Pancreas (tissue), 10 donors: ENCODE data around the gene SULT6B1. TPM values are rescaled to one million over a fixed set of nuclear protein-coding genes. Genes with fewer than 3 reads are reported as not detected.

Source experiments
- ATAC-seq, 4 donors: fragments of 200-7000 bp; cut with Tn5 transposase; one replicate each; pipeline versions ENCODE4 v1.8.0 to v1.9.1; 2020; ENCODE audit warnings: mild to moderate bottlenecking in 4 of 4, moderate library complexity in 4 of 4
- DNase-seq, 6 donors: peaks; one replicate each; pipeline ENCODE4 v3.0.0-alpha.2; 2020
- FAIRE-seq: peaks from 2 replicates; lab custom pipeline; 2012; peaks lifted over from hg19 to GRCh38; lab: Jason Lieb, UNC
- H3K27ac ChIP-seq, 4 donors: fragments of 200-600 bp; sonication (generic); 1 replicate in 3 of 4; 2 replicates in 1 of 4; pipeline versions ENCODE4 v1.5.0 to v1.8.0; 2020
- H3K27me3 ChIP-seq, 4 donors: fragments of 200-600 bp; one replicate each; pipeline ENCODE4 v1.8.0; 2021
- H3K36me3 ChIP-seq, 3 donors: fragments of 200-600 bp; sonication (generic) in 1 of 3; one replicate each; pipeline versions ENCODE4 v1.5.0 to v1.8.0; 2020 to 2021
- H3K4me1 ChIP-seq, 3 donors: fragments of 200-600 bp; one replicate each; pipeline ENCODE4 v1.8.0; 2021
- H3K4me3 ChIP-seq, 4 donors: fragments of 200-600 bp; sonication (generic) in 2 of 4; one replicate each; pipeline versions ENCODE4 v1.5.0 to v1.8.0; 2020 to 2021
- H3K9me3 ChIP-seq, 4 donors: fragments of 200-600 bp; one replicate each; pipeline ENCODE4 v1.8.0; 2021
- WGBS, 2 donors: extraction: QIAGEN DNeasy Blood & Tissue Kit; methylation state at CpG; one replicate each; pipeline ENCODE4 v1.1.7; 2013; 5-methylcytosine and 5-hydroxymethylcytosine counted together
- intact Hi-C, 3 donors: fragments of 100-400 bp; cut with DNase I; formaldehyde crosslinking; loops; one replicate each; pipeline versions ENCODE4 v1.11.1 to v1.14.2; 2022
- polyA plus RNA-seq, 2 donors: library from polyadenylated mRNA; stranded (reverse); fragments of 200-250 nt; gene quantifications; one replicate each; pipeline ENCODE4 v1.2.3, GENCODE V29; 2013
- total RNA-seq, 6 donors: library from RNA; stranded (reverse); fragmentation: NEBNext Ultra II Directional in 4 of 6; extraction: Animal tissue kit (Norgen Biotek cat#: 25700) in 4 of 6; gene quantifications; one replicate each; pipeline versions ENCODE4 v1.2.1 to v1.2.4, GENCODE V29; 2021 to 2023
- TF ChIP-seq, protein P1 (sequence below), 4 donors: fragments of 200-600 bp; sonication (generic) in 3 of 4; IDR thresholded peaks; one replicate each; pipeline versions ENCODE4 v1.5.0 to v1.8.0; 2021; ENCODE audit warnings: antibody characterized with exemption in 4 of 4
- donor health status: healthy with polysubstance abuse.
- donor health status: DM: no; HTN: no; CAD: no; lungs with moderate emphysema.
- donor health status: DM: no; HTN: no; CAD: no.
- donor health status: control.
- donor health status: control.
- donor health status: Bipolar disorder and iron deficiency.
- donor health status: DM: yes; HTN: yes; CAD: no.
- donor health status: DM: no; HTN: no; CAD: no.
- donor health status: DM: no; HTN: no; CAD: no.
- donor health status: DM: yes; HTN: yes; CAD: no.

The SULT6B1 gene
- not detected for total RNA-seq
- not detected for polyA plus RNA-seq

DNA sequence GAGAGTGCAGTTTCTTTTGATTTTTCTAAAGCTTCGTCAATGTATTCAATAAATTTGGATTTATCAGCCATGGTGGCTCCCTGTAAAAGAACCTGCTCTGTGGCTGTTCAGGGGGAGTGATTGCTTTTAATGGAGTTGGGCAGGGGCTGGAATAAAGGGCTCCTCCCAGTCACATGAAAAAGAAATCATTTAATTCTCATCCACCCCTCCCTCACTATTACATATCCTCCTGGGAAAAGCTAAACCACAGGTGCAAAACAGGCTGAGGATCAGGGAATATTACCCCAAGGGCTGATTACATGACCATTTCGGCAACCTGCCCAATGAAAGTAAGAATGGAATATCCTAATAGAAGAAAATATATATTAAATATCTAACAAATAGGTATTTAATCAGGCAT is at the start of gene SULT6B1:
TSS of gene SULT6B1 (minus strand) at position 101 of the 400 bp plus-strand sequence. CDS start at position 71, 30 bp downstream.
- intact Hi-C loops, result no loop called here
- H3K4me3 ChIP-seq, result no peak within 1 kb of the TSS
- FAIRE-seq (no peak), ATAC-seq (no peak), DNase-seq (no peak)
- H3K4me1 ChIP-seq, result no peaks in the 10 kb centered on the region
- 87 to 93% methylated on average over 2 of the region's 2 CpGs for WGBS, 2 donors
- H3K36me3 ChIP-seq, result no peaks in the 10 kb centered on the region
- no peaks in the 10 kb centered on the region for H3K27me3 ChIP-seq
- H3K27ac ChIP-seq, result peak within 1 kb of the TSS; percentile 18 to 69 (median 45)
- TF ChIP-seq, protein P1, sequence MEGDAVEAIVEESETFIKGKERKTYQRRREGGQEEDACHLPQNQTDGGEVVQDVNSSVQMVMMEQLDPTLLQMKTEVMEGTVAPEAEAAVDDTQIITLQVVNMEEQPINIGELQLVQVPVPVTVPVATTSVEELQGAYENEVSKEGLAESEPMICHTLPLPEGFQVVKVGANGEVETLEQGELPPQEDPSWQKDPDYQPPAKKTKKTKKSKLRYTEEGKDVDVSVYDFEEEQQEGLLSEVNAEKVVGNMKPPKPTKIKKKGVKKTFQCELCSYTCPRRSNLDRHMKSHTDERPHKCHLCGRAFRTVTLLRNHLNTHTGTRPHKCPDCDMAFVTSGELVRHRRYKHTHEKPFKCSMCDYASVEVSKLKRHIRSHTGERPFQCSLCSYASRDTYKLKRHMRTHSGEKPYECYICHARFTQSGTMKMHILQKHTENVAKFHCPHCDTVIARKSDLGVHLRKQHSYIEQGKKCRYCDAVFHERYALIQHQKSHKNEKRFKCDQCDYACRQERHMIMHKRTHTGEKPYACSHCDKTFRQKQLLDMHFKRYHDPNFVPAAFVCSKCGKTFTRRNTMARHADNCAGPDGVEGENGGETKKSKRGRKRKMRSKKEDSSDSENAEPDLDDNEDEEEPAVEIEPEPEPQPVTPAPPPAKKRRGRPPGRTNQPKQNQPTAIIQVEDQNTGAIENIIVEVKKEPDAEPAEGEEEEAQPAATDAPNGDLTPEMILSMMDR (IDR thresholded peaks at IDR 0.05), result no peak
- H3K9me3 ChIP-seq, result no peaks in the 10 kb centered on the region

DNA sequence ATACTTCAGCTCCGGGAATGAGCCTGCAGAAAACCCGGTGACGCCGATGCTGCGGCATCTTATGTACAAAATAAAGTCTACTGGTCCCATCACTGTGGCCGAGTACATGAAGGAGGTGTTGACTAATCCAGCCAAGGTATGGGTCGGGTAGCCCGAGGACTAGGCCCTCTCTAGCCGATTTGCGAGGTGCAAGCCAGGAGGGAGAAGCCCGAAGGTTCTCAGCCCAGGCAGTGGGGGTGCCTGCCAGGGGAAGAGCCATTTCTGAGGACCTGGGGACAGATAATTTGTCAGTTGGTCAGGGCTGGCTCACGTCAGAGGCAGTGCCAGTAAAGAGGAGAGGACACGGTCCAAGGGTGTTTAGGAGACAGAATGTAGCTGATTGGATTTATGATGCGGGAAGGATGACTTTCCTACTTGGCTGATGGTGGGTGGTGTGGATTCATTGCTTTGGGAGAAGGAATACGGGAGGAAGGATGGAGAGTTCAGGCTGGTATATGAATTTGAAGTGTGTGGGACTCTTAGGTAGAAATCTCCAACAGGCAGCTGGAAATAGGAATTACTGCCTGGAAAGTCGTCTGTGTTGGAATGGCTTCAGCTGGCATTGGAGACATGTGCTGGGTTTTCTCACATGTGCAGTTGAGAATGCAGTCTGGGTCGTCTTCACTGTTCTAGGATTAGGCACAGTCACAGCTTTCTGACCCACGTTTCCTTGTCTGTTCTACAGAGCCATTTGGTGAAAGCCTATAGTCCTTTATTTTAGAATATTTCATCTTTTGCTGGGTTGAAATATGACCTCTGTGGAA is 43.9 kb upstream of the SULT6B1 start:
- Histone ChIP-seq H3K4me3 (peak overlapping the region; percentile 59 to 88 (median 66)), H3K4me1 (peaks cover 8 to 20% (median 13%) of the 10 kb centered on the region in 3 donors), H3K27ac (peak overlapping the region in 3 of 4 donors; percentile 81 to 92 (median 84)), H3K9me3 (no peaks in the 10 kb centered on the region), H3K27me3 (no peaks in the 10 kb centered on the region), H3K36me3 (peaks cover 0 to 13% (median 9%) of the 10 kb centered on the region in 3 donors)
- WGBS, 2 donors, result 10% methylated on average over 18 of the region's 18 CpGs
- intact Hi-C loops, result no loop called here
- TF ChIP-seq, protein P1 (IDR thresholded peaks at IDR 0.05), result no peak
- FAIRE-seq (no peak), ATAC-seq (peak; percentile 19 to 45 (median 36)), DNase-seq (peak in 3 of 6 donors; percentile 20 to 51 (median 30))

DNA sequence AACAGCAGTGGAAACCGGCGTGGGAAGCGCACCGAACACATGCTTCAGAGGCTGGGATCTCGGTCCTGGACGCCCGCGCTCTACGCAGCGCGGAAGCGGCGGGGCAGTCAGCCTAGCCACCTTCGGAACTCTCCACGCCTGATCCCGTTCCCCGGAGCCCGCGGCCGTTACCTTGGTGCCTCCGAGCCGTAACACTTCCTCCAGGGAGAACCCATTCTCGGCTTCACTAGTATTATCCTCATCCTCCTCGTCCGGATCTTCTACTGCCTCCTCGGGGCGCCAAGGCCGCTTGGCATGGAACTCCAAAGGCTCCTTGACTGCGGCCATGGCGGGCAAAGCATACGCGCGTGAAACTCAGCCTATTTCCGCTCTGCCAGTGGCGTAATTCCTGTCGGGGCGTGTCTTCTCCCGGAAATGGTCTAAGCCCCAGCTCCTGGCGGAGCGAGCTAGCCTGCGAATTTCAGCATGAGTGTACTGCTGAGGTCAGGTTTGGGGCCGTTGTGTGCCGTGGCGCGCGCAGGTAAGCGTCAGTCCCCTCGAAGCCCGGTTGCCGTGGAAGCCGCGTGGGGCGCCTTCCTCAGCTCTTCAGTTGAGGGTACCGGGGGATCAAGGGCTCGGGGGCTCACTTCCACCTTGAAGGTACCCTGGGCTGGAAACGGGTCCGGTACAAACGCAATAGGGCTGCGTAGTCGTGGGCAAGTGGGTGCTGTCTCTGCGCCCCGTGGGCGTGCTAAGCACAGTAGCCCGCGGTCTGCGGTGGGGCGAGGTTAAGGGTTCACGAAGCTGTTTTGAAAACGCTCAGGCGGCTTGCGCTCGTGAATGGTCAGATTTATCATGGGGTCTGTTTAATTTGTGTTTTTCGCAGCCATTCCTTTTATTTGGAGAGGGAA is 43.0 kb upstream of the SULT6B1 start, which contains the start of the genes CEBPZ and NDUFAF7:
TSS of gene CEBPZ (minus strand) at position 356 of the 890 bp plus-strand sequence. CDS start at position 327, 29 bp downstream.
TSS of gene NDUFAF7 (plus strand) at position 418 of the 890 bp plus-strand sequence. CDS start at position 466, 48 bp downstream.
- DNase-seq (peak; percentile 85 to 93 (median 89)), FAIRE-seq (no peak), ATAC-seq (peak; percentile 98 to 99 (median 98))
- TF ChIP-seq, protein P1 (IDR thresholded peaks at IDR 0.05), result no peak
- intact Hi-C loops, result no loop called here
- 0% methylated on average over 73 of the region's 73 CpGs for WGBS, 2 donors
- H3K9me3 ChIP-seq, result no peaks in the 10 kb centered on the region
- peaks cover 0 to 17% (median 5%) of the 10 kb centered on the region in 3 donors for H3K36me3 ChIP-seq
- no peaks in the 10 kb centered on the region for H3K27me3 ChIP-seq
- peak within 1 kb of the TSS; percentile 81 to 92 (median 86) for H3K27ac ChIP-seq
- H3K4me3 ChIP-seq, result peak within 1 kb of the TSS; percentile 59 to 88 (median 66)
- H3K4me1 ChIP-seq, result peaks cover 8 to 20% (median 13%) of the 10 kb centered on the region in 3 donors

- H3K27me3 ChIP-seq, result no peaks in the 10 kb centered on the region
- peak overlapping the region; percentile 59 to 88 (median 66) for H3K4me3 ChIP-seq
- H3K4me1 ChIP-seq, result peaks cover 8 to 20% (median 13%) of the 10 kb centered on the region in 3 donors
- FAIRE-seq, result no peak
- H3K27ac ChIP-seq, result peak overlapping the region in 2 of 4 donors; percentile 89 to 92
- no peaks in the 10 kb centered on the region for H3K9me3 ChIP-seq
- TF ChIP-seq, protein P1 (IDR thresholded peaks at IDR 0.05), result no peak
- H3K36me3 ChIP-seq, result peaks cover 0 to 17% (median 5%) of the 10 kb centered on the region in 3 donors
- 1% methylated on average over 8 of the region's 8 CpGs for WGBS, 2 donors
- peak in 3 of 4 donors; percentile 2 to 5 (median 2) for ATAC-seq
- intact Hi-C loops, result no loop called here
- DNase-seq, result no peak
Measured at GRCh38 chr2:37230581-37230980, 42.1 kb upstream of the SULT6B1 start.
